HCT116 (cell line): ENCODE data around the gene ANTXR2. TPM values are rescaled to one million over a fixed set of nuclear protein-coding genes. Genes with fewer than 3 reads are reported as not detected.

Experiments
- ATAC-seq: fragments of 200-7000 bp; cut with Tn5 transposase; 2 replicates; pipeline ENCODE4 v1.9.1; 2020; ENCODE audit warnings: mild to moderate bottlenecking, moderate library complexity
- BruUV-seq: library from RNA; stranded (reverse); fragments of 400-500 nt; replicated peaks from 2 replicates; lab custom pipeline; 2021; lab: Mats Ljungman, UMichigan
- CTCF ChIA-PET: fragments of 300-600 bp; sonication (Branson Sonifier 250); formaldehyde crosslinking; loops from one replicate; lab custom pipeline; 2021; ENCODE audit warnings: antibody characterized with exemption; lab: Charles Lee
- POLR2A ChIA-PET: fragments of 300-600, 350-600 bp; sonication (Branson Sonifier 250); formaldehyde crosslinking; loops from one replicate; lab custom pipeline; 2021; ENCODE audit warnings: antibody characterized with exemption; lab: Charles Lee
- RAD21 ChIA-PET, 2 experiments: fragments of 300-600 bp; sonication (Branson Sonifier 250); formaldehyde crosslinking; loops; one replicate each; lab custom pipeline; 2023; ENCODE audit warnings: low total read pairs in 2 of 2; ENCODE audit not compliant: uncharacterized antibody in 2 of 2, unreplicated experiment in 2 of 2, low non-redundant PET in 1 of 2; lab: Charles Lee
- DNase-seq: peaks from one replicate; pipeline ENCODE4 v3.0.0-alpha.2; 2010; ENCODE audit warnings: low read depth, low spot score
- H2AFZ ChIP-seq: fragments of 200-600 bp; shearing (Covaris generic), sonication (generic); 2 replicates; pipeline ENCODE4 v1.6.1; 2017; ENCODE audit warnings: low read depth, mixed run types, mixed read lengths, antibody characterized with exemption, low read length; ENCODE audit not compliant: poor library complexity, severe bottlenecking
- H3K27ac ChIP-seq: 2 replicates; pipeline ENCODE4 v1.5.1; 2012; ENCODE audit warnings: low read depth, low read length
- H3K27me3 ChIP-seq: fragments of 200-600 bp; sonication (generic); 2 replicates; pipeline ENCODE4 v1.6.1; 2016; ENCODE audit warnings: mixed run types, low read length, mixed read lengths; ENCODE audit not compliant: insufficient read depth
- H3K36me3 ChIP-seq, 2 experiments: fragments of 200-500 bp in 1 of 2; fragments of 200-600 bp in 1 of 2; sonication (Bioruptor generic) in 1 of 2; sonication (generic) in 1 of 2; 2 replicates each; pipeline versions ENCODE4 v1.5.1 to v1.6.1; 2014 to 2016; ENCODE audit warnings: low read length in 2 of 2, inconsistent platforms in 1 of 2, mixed read lengths in 1 of 2, mixed run types in 1 of 2; ENCODE audit not compliant: insufficient read depth in 2 of 2, control insufficient read depth in 1 of 2
- H3K4me1 ChIP-seq, 2 experiments: fragments of 200-600 bp in 1 of 2; sonication (generic) in 1 of 2; 2 replicates each; pipeline versions ENCODE4 v1.5.1 to v1.6.1; 2012 to 2017; ENCODE audit warnings: low read length in 2 of 2, inconsistent platforms in 1 of 2, mild to moderate bottlenecking in 1 of 2, mixed read lengths in 1 of 2, mixed run types in 1 of 2, moderate library complexity in 1 of 2; ENCODE audit not compliant: insufficient read depth in 2 of 2, control insufficient read depth in 1 of 2
- H3K4me2 ChIP-seq: fragments of 200-600 bp; sonication (generic); 2 replicates; pipeline ENCODE4 v1.6.1; 2017; ENCODE audit warnings: mixed run types, low read length, mixed read lengths
- H3K4me3 ChIP-seq, 2 experiments: fragments of 200-600 bp in 1 of 2; sonication (generic) in 1 of 2; replicated peaks in 1 of 2; 2 replicates each; pipeline ENCODE4 v1.5.1; 2011 to 2016; ENCODE audit warnings: low read length in 2 of 2, control low read depth in 1 of 2, low read depth in 1 of 2, mild to moderate bottlenecking in 1 of 2, mixed read lengths in 1 of 2, mixed run types in 1 of 2
- H3K79me2 ChIP-seq: fragments of 200-600 bp; sonication (generic); 2 replicates; pipeline ENCODE4 v1.6.1; 2017; ENCODE audit warnings: mild to moderate bottlenecking, mixed run types, low read length, moderate library complexity, mixed read lengths; ENCODE audit not compliant: insufficient read depth
- H3K9ac ChIP-seq: fragments of 200-600 bp; sonication (generic); 2 replicates; pipeline ENCODE4 v1.6.1; 2016; ENCODE audit warnings: low read length, mixed read lengths
- H3K9me2 ChIP-seq: fragments of 200-600 bp; sonication (generic), shearing (Covaris generic); 2 replicates; pipeline ENCODE4 v1.6.1; 2017; ENCODE audit warnings: mixed run types, mild to moderate bottlenecking, moderate library complexity; ENCODE audit not compliant: insufficient read depth
- H3K9me3 ChIP-seq, 2 experiments: fragments of 200-500 bp in 1 of 2; fragments of 200-600 bp in 1 of 2; sonication (Bioruptor generic) in 1 of 2; sonication (generic) in 1 of 2; 2 replicates each; pipeline ENCODE4 v1.6.1; 2014 to 2017; ENCODE audit warnings: low read length in 2 of 2, mixed read lengths in 2 of 2, inconsistent platforms in 1 of 2, low read depth in 1 of 2, mild to moderate bottlenecking in 1 of 2, mixed run types in 1 of 2, moderate library complexity in 1 of 2; ENCODE audit not compliant: control insufficient read depth in 1 of 2, insufficient read depth in 1 of 2
- H4K20me1 ChIP-seq: fragments of 200-600 bp; sonication (generic), shearing (Covaris generic); 2 replicates; pipeline ENCODE4 v1.6.1; 2017; ENCODE audit warnings: mixed run types, mild to moderate bottlenecking, moderate library complexity; ENCODE audit not compliant: insufficient read depth
- CEBPB ChIP-seq: IDR thresholded peaks from 2 replicates; pipeline ENCODE4 v1.6.1; 2012; ENCODE audit warnings: low read depth
- EZH2phosphoT487 ChIP-seq: fragments of 200-600 bp; IDR thresholded peaks from 2 replicates; pipeline ENCODE4 v1.6.1; 2018; ENCODE audit warnings: antibody characterized with exemption, borderline replicate concordance
- FOSL1 ChIP-seq: IDR thresholded peaks from 2 replicates; pipeline ENCODE4 v1.6.1; 2012; ENCODE audit warnings: low read depth
- POLR2AphosphoS5 ChIP-seq: IDR thresholded peaks from 2 replicates; pipeline ENCODE4 v1.6.1; 2011; ENCODE audit warnings: mild to moderate bottlenecking, low read depth, low read length, moderate library complexity
- RAD21 ChIP-seq: IDR thresholded peaks from 2 replicates; pipeline ENCODE4 v1.6.1; 2012; ENCODE audit warnings: low read depth, mild to moderate bottlenecking
- SRF ChIP-seq: IDR thresholded peaks from 2 replicates; pipeline ENCODE4 v1.6.1; 2012; ENCODE audit warnings: low read depth
- intact Hi-C: fragments of 100-400 bp; cut with micrococcal nuclease; formaldehyde crosslinking; loops from 2 replicates; pipeline ENCODE4 v1.10.0; 2022
- total RNA-seq: library from RNA; stranded (reverse); gene quantifications from one replicate; pipeline ENCODE4 v1.2.1, GENCODE V29; 2021; ENCODE audit not compliant: unreplicated experiment
- TF ChIP-seq, protein P1 (sequence below): IDR thresholded peaks from 2 replicates; pipeline ENCODE4 v1.6.1; 2011; ENCODE audit warnings: mild to moderate bottlenecking, low read length, moderate library complexity; ENCODE audit not compliant: insufficient replicate concordance; ENCODE audit errors: extremely low read depth
- TF ChIP-seq, protein P2 (sequence below): IDR thresholded peaks from 2 replicates; pipeline ENCODE4 v1.6.1; 2012; ENCODE audit warnings: low read depth
- TF ChIP-seq, protein P3 (sequence below): IDR thresholded peaks from 2 replicates; pipeline ENCODE4 v1.6.1; 2012

ANTXR2 gene
- total RNA-seq, 1 experiment from 2014 or later: 6.3 TPM

DNA sequence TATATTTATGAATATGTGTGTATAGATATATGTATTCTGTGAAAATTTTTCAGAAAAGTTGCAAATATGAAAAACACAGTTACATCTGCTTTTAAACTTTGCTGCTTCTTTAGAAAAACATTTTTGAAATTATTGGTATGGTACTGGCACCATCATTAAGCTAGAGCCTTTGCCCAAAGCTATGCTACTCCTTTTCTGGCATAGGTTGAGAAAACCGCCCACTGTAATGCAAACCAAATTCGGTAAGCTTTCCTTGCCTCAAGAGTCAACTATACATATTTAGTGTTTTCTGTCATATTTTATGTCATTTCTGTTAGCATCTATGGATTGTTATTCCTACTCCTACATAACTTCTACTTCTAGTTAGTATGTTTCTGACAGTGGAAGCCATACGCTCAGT, 50.7 kb downstream of the ANTXR2 start:
- Histone ChIP-seq H3K4me3 (no peak overlapping the region), H3K4me1 (no peaks in the 10 kb centered on the region), H3K9ac (no peak overlapping the region), H3K9me3 (no peaks in the 10 kb centered on the region), H3K36me3 (no peaks in the 10 kb centered on the region), H3K9me2 (no peaks in the 10 kb centered on the region), H3K27me3 (no peaks in the 10 kb centered on the region), H2AFZ (no peak overlapping the region), H4K20me1 (no peaks in the 10 kb centered on the region), H3K4me2 (no peak overlapping the region), H3K79me2 (no peaks in the 10 kb centered on the region), H3K27ac (no peak overlapping the region)
- ATAC-seq: no peak
- ChIA-PET CTCF (no interaction called here), RAD21 (no interaction called here), POLR2A (no interaction called here)
- no TSS peak for BruUV-seq
- TF ChIP-seq POLR2AphosphoS5: no peak
- TF ChIP-seq FOSL1: no peak
- TF ChIP-seq, protein P1, sequence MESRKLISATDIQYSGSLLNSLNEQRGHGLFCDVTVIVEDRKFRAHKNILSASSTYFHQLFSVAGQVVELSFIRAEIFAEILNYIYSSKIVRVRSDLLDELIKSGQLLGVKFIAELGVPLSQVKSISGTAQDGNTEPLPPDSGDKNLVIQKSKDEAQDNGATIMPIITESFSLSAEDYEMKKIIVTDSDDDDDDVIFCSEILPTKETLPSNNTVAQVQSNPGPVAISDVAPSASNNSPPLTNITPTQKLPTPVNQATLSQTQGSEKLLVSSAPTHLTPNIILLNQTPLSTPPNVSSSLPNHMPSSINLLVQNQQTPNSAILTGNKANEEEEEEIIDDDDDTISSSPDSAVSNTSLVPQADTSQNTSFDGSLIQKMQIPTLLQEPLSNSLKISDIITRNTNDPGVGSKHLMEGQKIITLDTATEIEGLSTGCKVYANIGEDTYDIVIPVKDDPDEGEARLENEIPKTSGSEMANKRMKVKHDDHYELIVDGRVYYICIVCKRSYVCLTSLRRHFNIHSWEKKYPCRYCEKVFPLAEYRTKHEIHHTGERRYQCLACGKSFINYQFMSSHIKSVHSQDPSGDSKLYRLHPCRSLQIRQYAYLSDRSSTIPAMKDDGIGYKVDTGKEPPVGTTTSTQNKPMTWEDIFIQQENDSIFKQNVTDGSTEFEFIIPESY: no peak
- no peak for TF ChIP-seq RAD21
- TF ChIP-seq EZH2phosphoT487: no peak
- no peak for TF ChIP-seq SRF
- TF ChIP-seq, protein P2, sequence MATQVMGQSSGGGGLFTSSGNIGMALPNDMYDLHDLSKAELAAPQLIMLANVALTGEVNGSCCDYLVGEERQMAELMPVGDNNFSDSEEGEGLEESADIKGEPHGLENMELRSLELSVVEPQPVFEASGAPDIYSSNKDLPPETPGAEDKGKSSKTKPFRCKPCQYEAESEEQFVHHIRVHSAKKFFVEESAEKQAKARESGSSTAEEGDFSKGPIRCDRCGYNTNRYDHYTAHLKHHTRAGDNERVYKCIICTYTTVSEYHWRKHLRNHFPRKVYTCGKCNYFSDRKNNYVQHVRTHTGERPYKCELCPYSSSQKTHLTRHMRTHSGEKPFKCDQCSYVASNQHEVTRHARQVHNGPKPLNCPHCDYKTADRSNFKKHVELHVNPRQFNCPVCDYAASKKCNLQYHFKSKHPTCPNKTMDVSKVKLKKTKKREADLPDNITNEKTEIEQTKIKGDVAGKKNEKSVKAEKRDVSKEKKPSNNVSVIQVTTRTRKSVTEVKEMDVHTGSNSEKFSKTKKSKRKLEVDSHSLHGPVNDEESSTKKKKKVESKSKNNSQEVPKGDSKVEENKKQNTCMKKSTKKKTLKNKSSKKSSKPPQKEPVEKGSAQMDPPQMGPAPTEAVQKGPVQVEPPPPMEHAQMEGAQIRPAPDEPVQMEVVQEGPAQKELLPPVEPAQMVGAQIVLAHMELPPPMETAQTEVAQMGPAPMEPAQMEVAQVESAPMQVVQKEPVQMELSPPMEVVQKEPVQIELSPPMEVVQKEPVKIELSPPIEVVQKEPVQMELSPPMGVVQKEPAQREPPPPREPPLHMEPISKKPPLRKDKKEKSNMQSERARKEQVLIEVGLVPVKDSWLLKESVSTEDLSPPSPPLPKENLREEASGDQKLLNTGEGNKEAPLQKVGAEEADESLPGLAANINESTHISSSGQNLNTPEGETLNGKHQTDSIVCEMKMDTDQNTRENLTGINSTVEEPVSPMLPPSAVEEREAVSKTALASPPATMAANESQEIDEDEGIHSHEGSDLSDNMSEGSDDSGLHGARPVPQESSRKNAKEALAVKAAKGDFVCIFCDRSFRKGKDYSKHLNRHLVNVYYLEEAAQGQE: no peak
- TF ChIP-seq, protein P3, sequence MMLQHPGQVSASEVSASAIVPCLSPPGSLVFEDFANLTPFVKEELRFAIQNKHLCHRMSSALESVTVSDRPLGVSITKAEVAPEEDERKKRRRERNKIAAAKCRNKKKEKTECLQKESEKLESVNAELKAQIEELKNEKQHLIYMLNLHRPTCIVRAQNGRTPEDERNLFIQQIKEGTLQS: no peak
- TF ChIP-seq CEBPB: no peak
- intact Hi-C loops: no loop called here
- no peak for DNase-seq
